HUDEP-2 (cell line): ENCODE measurements around the gene SAP30BP.
A peak's percentile ranks its signal among the peaks of the same experiment; 100 is the strongest.

Experiments used
- DNase-seq, 76 experiments: peaks; one replicate each; lab custom pipeline; 2025; ENCODE audit not compliant: unreplicated experiment in 76 of 76; lab: John Stamatoyannopoulos, UW

Gene SAP30BP

DNA sequence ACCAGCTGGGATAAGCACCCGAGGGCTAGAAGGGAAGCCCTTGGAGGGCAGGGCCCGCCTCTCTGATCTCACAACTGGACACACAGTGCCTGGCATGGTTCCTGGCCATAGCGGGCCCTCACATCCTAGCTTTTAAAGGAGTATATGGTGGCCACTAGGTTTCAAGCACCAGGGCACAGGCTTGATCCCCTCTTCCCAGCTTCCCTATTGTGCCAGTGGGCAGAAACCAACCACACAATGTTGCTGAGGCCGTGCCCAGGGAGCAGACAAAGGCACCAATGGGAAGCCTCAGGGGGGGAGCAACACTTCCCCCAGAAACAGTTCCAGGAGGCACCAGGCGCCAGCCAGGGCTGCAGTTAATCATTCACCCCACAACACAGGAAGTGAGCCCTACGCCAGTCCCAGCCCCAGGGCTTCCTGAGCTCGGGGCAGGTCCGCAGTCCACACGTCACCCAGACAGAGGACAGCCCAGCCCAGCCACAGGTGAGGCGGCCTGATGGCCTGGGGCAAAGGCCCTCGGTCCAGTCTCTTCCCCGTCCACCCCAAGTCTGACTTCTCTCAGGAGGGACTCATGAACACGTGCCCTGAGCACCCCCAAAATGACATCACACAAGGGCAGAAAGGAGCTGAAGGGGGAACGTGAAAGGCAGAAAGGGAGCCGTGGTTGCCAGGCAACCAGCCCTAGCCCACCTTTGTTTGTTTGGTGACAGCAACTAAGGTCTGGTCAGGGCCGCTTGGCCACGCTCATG lies 21.1 kb upstream of the SAP30BP start:
- no peak for DNase-seq

DNA sequence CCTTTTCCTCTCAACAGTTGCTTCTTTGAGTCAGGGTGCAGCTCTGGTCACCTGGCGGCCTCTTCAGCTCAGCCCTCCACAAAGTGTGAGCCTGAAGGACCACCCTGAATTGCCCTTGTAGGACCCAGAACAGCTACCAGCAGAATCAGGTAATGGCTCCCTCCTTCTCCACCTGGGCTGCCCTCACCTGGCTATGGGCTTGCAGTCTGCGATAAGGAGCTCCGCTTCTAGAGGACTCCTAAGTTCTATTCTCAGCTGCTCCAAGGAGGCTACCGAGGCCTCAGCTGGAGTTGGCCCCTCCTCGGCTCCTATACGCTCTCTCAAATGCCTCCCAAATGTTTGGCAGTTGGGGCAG lies 20.5 kb upstream of the SAP30BP start:
- no peak for DNase-seq

DNA sequence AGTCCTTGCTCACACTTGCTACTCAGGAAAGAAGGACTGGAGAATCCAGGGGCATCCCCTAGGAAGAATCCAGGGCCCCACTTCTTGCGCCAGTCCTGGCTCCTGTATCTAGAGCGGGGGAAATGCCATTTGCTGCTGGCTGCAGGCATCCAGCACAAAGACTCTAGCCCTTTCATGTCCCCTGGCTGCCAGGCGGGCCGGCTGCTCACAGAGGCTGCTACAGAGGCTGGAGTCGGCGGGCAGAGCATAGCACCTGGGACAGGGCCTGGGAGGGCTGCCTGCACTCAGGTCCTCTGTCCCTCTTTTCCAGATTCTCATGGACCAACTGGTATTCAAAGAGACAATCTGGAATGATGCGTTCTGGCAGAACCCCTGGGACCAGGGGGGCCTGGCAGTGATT lies 20.1 kb upstream of the SAP30BP start:
- DNase-seq: no peak

GRCh38 chr17:75647921-75648320 lies 19.2 kb upstream of the SAP30BP start:
- no peak for DNase-seq

- no peak for DNase-seq
Measured at GRCh38 chr17:75649687-75650086, 17.5 kb upstream of the SAP30BP start.

GRCh38 chr17:75650874-75651273 lies 16.3 kb upstream of the SAP30BP start:
- DNase-seq: no peak

GRCh38 chr17:75652341-75652740 lies 14.8 kb upstream of the SAP30BP start:
- no peak for DNase-seq

DNA sequence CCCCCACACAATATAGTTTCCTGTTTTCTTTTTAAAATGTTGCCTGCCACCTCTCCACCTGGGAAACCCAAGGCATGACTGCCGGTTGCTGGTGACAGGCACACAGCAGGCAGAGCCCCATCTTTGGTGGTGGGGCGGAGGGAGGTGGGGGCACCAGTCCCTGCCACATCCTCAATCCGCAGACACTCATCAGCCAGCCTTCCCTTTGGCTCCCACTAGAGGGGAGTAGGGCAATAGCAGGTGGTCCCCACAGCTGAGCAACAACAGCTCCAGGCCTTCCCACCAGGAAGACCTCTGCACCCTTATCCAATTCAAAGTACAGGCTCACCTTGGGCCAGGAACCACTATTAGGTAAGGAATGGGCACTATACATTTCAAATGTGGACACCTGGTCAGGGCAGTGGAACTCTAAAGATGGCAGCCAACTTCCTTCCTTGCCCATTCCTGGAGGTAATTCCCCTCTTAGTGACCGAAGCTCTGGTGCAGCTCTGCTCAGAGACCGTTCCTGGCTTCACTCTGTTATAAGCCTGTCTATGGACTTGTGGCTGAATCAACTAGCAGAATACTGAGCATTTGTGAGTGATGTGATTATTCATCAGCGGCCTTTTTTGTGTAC lies 14.1 kb upstream of the SAP30BP start:
- DNase-seq: peak in 36 of 76 experiments; percentile 7 to 67 (median 33)

- peak in 1 of 76 experiments; percentile 4 for DNase-seq
Measured at GRCh38 chr17:75654176-75654575, 13.0 kb upstream of the SAP30BP start.

DNA sequence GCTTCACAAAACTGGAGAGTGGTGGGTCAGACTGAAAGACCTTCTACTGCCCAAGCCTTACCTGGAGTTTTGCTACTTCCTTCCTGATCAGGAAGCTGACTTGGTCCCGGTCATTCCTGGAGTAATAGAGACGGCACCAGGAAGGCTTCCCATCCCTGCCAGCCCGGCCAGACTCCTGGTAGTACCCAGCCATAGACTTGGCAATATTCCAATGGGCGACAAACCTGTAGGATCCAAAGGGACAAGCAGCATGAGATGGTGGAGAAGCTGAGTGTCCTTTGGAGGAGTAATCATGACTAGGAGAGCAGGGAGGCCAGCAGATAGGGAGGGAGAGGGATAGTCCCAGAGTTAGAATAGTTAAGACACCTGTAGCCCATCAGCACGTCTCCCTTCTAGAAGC lies 8.9 kb upstream of the SAP30BP start:
- no peak for DNase-seq

GRCh38 chr17:75661531-75661930 lies 5.6 kb upstream of the SAP30BP start:
- DNase-seq: no peak

DNA sequence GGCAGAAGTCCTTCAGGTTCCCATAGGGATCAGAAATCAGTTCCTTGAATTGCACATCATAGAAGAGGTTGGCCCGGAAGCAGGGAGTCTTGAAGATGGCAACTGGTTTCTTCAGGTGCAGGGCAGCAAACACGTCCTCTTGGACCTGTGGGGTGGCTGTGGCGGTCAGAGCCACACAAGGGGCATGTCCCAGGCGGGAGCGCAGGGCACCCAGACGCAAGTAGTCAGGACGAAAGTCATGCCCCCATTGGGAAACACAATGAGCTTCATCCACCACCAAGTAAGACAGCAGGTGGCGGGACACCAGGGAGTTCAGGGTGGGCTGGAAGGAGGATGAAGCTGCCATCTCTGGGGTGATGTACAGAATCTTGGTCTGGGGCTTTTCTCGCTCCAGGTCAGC lies 4.6 kb upstream of the SAP30BP start:
- DNase-seq: no peak

GRCh38 chr17:75664099-75664549 lies 3.0 kb upstream of the SAP30BP start:
- DNase-seq: no peak

- no peak for DNase-seq
Measured at GRCh38 chr17:75665981-75666380, 1.2 kb upstream of the SAP30BP start.

- no peak for DNase-seq
Measured at GRCh38 chr17:75667825-75668224, 687 bp downstream of the SAP30BP start.

DNA sequence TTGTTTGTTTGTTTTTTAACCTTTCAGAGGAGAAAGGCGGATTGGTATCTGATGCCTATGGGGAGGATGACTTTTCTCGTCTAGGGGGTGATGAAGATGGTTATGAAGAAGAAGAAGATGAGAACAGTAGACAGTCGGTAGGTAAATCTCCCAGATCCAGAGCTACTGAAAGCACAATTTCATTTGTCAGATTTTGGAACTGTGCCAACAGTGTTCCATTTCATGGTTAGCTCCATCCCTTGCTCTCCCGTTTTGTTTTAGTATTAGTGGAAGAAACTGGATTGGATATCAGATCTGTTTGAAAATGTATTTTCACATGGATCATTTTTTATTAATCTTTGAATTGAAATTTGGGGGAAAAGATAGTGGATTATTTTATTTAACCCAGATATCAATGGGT lies 1.4 kb downstream of the SAP30BP start:
- no peak for DNase-seq

DNA sequence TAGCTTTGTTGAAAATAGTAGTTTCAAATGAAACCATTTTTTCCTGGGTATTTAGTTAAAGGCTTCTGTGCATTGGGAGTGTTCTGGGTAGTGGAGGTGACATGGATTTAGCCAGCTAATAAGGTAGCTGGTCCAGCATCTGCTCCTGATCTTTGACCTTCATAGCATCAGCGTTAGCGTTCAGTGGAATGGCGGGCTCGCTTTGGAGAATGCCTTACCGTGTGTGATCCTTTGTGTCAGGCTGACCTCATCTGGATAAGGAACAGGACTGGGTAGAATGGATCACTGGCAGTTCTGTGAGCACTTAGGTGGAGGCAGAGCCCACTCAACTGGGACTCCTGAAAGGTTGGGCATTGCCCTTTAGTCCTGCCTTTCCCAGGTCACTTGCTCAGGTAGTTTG lies 3.7 kb downstream of the SAP30BP start:
- DNase-seq: no peak

- DNase-seq: no peak
Measured at GRCh38 chr17:75672011-75672410, 4.9 kb downstream of the SAP30BP start.

GRCh38 chr17:75673487-75673886 lies 6.3 kb downstream of the SAP30BP start:
- DNase-seq: no peak

- DNase-seq: no peak
Measured at GRCh38 chr17:75676461-75676860, 9.3 kb downstream of the SAP30BP start.

GRCh38 chr17:75679706-75680211 lies 12.6 kb downstream of the SAP30BP start:
- DNase-seq: peak in 6 of 76 experiments; percentile 1 to 32 (median 12)

- DNase-seq: no peak
Measured at GRCh38 chr17:75680431-75680830, 13.3 kb downstream of the SAP30BP start.
